SJCRH30 (cell line): ENCODE results near the gene MPZ. TPM values are rescaled to one million over a fixed set of nuclear protein-coding genes. Genes with fewer than 3 reads are reported as not detected.
"Not testable (repeated sequence)": the region's sequence is repeated elsewhere in the genome, so short reads cannot be mapped to it uniquely, and the experiment has no call there.

Source experiments
- DNase-seq, 2 experiments: peaks; one replicate each; pipeline ENCODE4 v3.0.0-alpha.2; 2015 to 2020
- H3K27ac ChIP-seq: fragments of 250-450 bp; sonication (Bioruptor Pico); 2 replicates; pipeline ENCODE4 v1.5.1; 2020; ENCODE audit warnings: mild to moderate bottlenecking, moderate library complexity
- H3K27me3 ChIP-seq: fragments of 250-450 bp; sonication (Bioruptor Pico); 2 replicates; pipeline ENCODE4 v1.5.1; 2020; ENCODE audit warnings: mild to moderate bottlenecking, moderate library complexity
- H3K36me3 ChIP-seq: fragments of 250-450 bp; sonication (Bioruptor Pico); 2 replicates; pipeline ENCODE4 v1.5.1; 2020; ENCODE audit warnings: mild to moderate bottlenecking, moderate library complexity
- H3K4me1 ChIP-seq: fragments of 250-450 bp; sonication (Bioruptor Pico); 2 replicates; pipeline ENCODE4 v1.5.1; 2020; ENCODE audit warnings: mild to moderate bottlenecking, moderate library complexity
- H3K4me3 ChIP-seq: fragments of 250-450 bp; sonication (Bioruptor Pico); 2 replicates; pipeline ENCODE4 v1.5.1; 2020; ENCODE audit warnings: mild to moderate bottlenecking, moderate library complexity
- H3K9me3 ChIP-seq: fragments of 250-450 bp; sonication (Bioruptor Pico); replicated peaks from 2 replicates; pipeline ENCODE4 v1.5.1; 2020; ENCODE audit warnings: mild to moderate bottlenecking, moderate library complexity
- total RNA-seq: library from RNA; depleted of rRNA; stranded (reverse); fragments of >200 nt; shearing (Covaris generic); gene quantifications from 2 replicates; pipeline ENCODE4 v1.2.3, GENCODE V29; 2014; rRNA removed

The MPZ gene
- total RNA-seq, 1 experiment from 2014 or later, result 0.71 TPM

DNA sequence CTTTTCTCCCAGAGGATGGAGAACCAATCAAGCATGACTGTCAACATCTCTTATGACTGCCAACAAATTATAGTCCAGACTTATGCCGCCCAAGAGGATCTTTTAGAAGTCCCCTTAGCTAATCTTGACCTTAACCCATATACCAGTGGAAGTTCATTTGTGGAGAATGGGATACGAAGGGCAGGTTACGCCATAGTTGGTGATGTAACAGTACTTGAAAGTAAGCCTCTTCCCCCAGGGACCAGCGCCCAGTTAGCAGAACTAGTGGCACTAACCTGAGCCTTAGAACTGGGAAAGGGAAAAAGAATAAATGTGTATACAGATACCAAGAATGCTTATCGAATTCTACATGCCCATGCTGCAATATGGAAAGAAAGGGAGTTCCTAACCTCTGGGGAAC lies 54.5 kb downstream of the MPZ start:
- not testable (repeated sequence) for H3K27me3 ChIP-seq, H3K4me3 ChIP-seq, H3K36me3 ChIP-seq, H3K4me1 ChIP-seq, H3K9me3 ChIP-seq, DNase-seq, H3K27ac ChIP-seq

Other genes starting within 250 kb of the MPZ start
- gene ARHGAP30, start 240.1 kb downstream of the MPZ start, total RNA-seq, result 0.12 and 0.23 TPM in 2 replicates
- gene NECTIN4, start 220.4 kb downstream of the MPZ start, total RNA-seq, result 0.04 TPM in 1 of 2 replicates, not detected in the other
- gene KLHDC9, start 211.6 kb downstream of the MPZ start, total RNA-seq, result not detected in 2 replicates
- gene PFDN2, start 191.9 kb downstream of the MPZ start, total RNA-seq, result 78.2 and 78.5 TPM in 2 replicates
- 12.8 and 17.2 TPM in 2 replicates for gene NIT1, start 191.9 kb downstream of the MPZ start, total RNA-seq
- gene DEDD, start 177.3 kb downstream of the MPZ start, total RNA-seq, result 19.4 and 24.1 TPM in 2 replicates
- gene UFC1, start 156.0 kb downstream of the MPZ start, total RNA-seq, result 51.6 and 53.0 TPM in 2 replicates
- gene USP21, start 150.5 kb downstream of the MPZ start, total RNA-seq, result 16.0 and 17.6 TPM in 2 replicates
- 11.1 and 13.5 TPM in 2 replicates for gene PPOX, start 143.5 kb downstream of the MPZ start, total RNA-seq
- gene B4GALT3, start 132.5 kb downstream of the MPZ start, total RNA-seq, result 31.4 and 36.3 TPM in 2 replicates
- gene ADAMTS4, start 110.9 kb downstream of the MPZ start, total RNA-seq, result 9.6 and 11.0 TPM in 2 replicates
- 60.3 and 60.5 TPM in 2 replicates for gene NDUFS2, start 107.6 kb downstream of the MPZ start, total RNA-seq
- gene FCER1G, start 94.7 kb downstream of the MPZ start, total RNA-seq, result 0.28 and 0.30 TPM in 2 replicates
- not detected in 2 replicates for gene APOA2, start 86.3 kb downstream of the MPZ start, total RNA-seq
- gene TOMM40L, start 83.9 kb downstream of the MPZ start, total RNA-seq, result 8.0 and 8.9 TPM in 2 replicates
- not detected in 2 replicates for gene NR1I3, start 71.8 kb downstream of the MPZ start, total RNA-seq
- 0.28 TPM in 1 of 2 replicates, not detected in the other for gene PCP4L1, start 51.2 kb downstream of the MPZ start, total RNA-seq
- gene SDHC, start 4.4 kb upstream of the MPZ start, total RNA-seq, result 53.8 and 61.8 TPM in 2 replicates
- gene CFAP126, start 57.9 kb upstream of the MPZ start, total RNA-seq, result not detected in 2 replicates
- 1.1 and 1.8 TPM in 2 replicates for gene FCGR2A, start 195.5 kb upstream of the MPZ start, total RNA-seq
- gene HSPA6, start 214.6 kb upstream of the MPZ start, total RNA-seq, result 0.13 and 0.18 TPM in 2 replicates
- not detected in 2 replicates for gene FCGR3A, start 239.8 kb upstream of the MPZ start, total RNA-seq